ENCODE data around the gene ANK3. TPM values are rescaled to one million over a fixed set of nuclear protein-coding genes. Genes with fewer than 3 reads are reported as not detected.

The ANK3 gene
- polyA plus RNA-seq, 1 donor (not counting 4 experiments of a cell fraction or from before 2014, with no cell fraction given), result 8.3 TPM

- Histone ChIP-seq H2AFZ (ENCODE audit: control insufficient read depth, low read length) (no peak overlapping the region), H3K4me3 (ENCODE audit: control insufficient read depth in 2 of 3, extremely low read depth in 1 of 3, insufficient read depth in 2 of 3, low read depth in 1 of 3, low read length in 3 of 3) (no peak overlapping the region), H3K9me1 (ENCODE audit: control insufficient read depth, extremely low read depth, insufficient read depth, low read length) (peaks cover 2% of the 10 kb centered on the region), H3K27me3 (ENCODE audit: control insufficient read depth, extremely low read depth, insufficient read depth, low read length) (no peaks in the 10 kb centered on the region), H3K4me1 (ENCODE audit: control insufficient read depth, extremely low read depth, insufficient read depth, low read length) (peaks cover 30% of the 10 kb centered on the region), H3K27ac (ENCODE audit: control insufficient read depth, insufficient read depth, low read length) (no peak overlapping the region), H4K20me1 (ENCODE audit: control insufficient read depth, extremely low read depth, insufficient read depth, low read length) (no peaks in the 10 kb centered on the region), H3K4me2 (ENCODE audit: control insufficient read depth, extremely low read depth, insufficient read depth, low read depth, low read length) (no peak overlapping the region), H3K36me3 (ENCODE audit: control insufficient read depth in 2 of 2, extremely low read depth in 1 of 2, insufficient read depth in 2 of 2, low read length in 2 of 2) (no peaks in the 10 kb centered on the region), H3K9ac (ENCODE audit: control insufficient read depth, extremely low read depth, insufficient read depth, low read length) (no peak overlapping the region), H3K79me2 (ENCODE audit: control insufficient read depth, insufficient read depth, low read length) (no peaks in the 10 kb centered on the region), H3K9me3 (ENCODE audit: control insufficient read depth, low read depth, low read length) (no peaks in the 10 kb centered on the region)
- FAIRE-seq, result no peak
- TF ChIP-seq EZH2 (IDR thresholded peaks at IDR 0.05; ENCODE audit: low read length), result no peak
- TF ChIP-seq, protein P1, sequence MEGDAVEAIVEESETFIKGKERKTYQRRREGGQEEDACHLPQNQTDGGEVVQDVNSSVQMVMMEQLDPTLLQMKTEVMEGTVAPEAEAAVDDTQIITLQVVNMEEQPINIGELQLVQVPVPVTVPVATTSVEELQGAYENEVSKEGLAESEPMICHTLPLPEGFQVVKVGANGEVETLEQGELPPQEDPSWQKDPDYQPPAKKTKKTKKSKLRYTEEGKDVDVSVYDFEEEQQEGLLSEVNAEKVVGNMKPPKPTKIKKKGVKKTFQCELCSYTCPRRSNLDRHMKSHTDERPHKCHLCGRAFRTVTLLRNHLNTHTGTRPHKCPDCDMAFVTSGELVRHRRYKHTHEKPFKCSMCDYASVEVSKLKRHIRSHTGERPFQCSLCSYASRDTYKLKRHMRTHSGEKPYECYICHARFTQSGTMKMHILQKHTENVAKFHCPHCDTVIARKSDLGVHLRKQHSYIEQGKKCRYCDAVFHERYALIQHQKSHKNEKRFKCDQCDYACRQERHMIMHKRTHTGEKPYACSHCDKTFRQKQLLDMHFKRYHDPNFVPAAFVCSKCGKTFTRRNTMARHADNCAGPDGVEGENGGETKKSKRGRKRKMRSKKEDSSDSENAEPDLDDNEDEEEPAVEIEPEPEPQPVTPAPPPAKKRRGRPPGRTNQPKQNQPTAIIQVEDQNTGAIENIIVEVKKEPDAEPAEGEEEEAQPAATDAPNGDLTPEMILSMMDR (optimal IDR thresholded peaks at IDR 0.05 in 1 of 3, IDR thresholded peaks at IDR 0.05 in 1 of 3, conservative IDR thresholded peaks at IDR 0.05 in 1 of 3; ENCODE audit: extremely low read depth in 1 of 3, insufficient read depth in 2 of 3, low read length in 3 of 3), result no peak
- DNase-seq (ENCODE audit: low read depth, low spot score), result no peak
- dilution Hi-C loops (cut with MboI; ENCODE audit: extremely low pct_ligation_motif_present, low sequenced_read_pairs), result no loop called here
These were observed 74.4 kb downstream of the ANK3 start for GRCh38 chr10:60315311-60315710.

GRCh38 chr10:60314069-60314940 is 75.4 kb downstream of the ANK3 start:
- Histone ChIP-seq H3K4me1 (ENCODE audit: control insufficient read depth, extremely low read depth, insufficient read depth, low read length) (peaks cover 30% of the 10 kb centered on the region), H3K27me3 (ENCODE audit: control insufficient read depth, extremely low read depth, insufficient read depth, low read length) (no peaks in the 10 kb centered on the region), H4K20me1 (ENCODE audit: control insufficient read depth, extremely low read depth, insufficient read depth, low read length) (no peaks in the 10 kb centered on the region), H3K9me1 (ENCODE audit: control insufficient read depth, extremely low read depth, insufficient read depth, low read length) (peaks cover 2% of the 10 kb centered on the region), H3K9me3 (ENCODE audit: control insufficient read depth, low read depth, low read length) (no peaks in the 10 kb centered on the region), H3K4me3 (ENCODE audit: control insufficient read depth in 2 of 3, extremely low read depth in 1 of 3, insufficient read depth in 2 of 3, low read depth in 1 of 3, low read length in 3 of 3) (no peak overlapping the region), H3K36me3 (ENCODE audit: control insufficient read depth in 2 of 2, extremely low read depth in 1 of 2, insufficient read depth in 2 of 2, low read length in 2 of 2) (no peaks in the 10 kb centered on the region), H3K79me2 (ENCODE audit: control insufficient read depth, insufficient read depth, low read length) (no peaks in the 10 kb centered on the region), H3K27ac (ENCODE audit: control insufficient read depth, insufficient read depth, low read length) (no peak overlapping the region), H2AFZ (ENCODE audit: control insufficient read depth, low read length) (no peak overlapping the region), H3K9ac (ENCODE audit: control insufficient read depth, extremely low read depth, insufficient read depth, low read length) (no peak overlapping the region), H3K4me2 (ENCODE audit: control insufficient read depth, extremely low read depth, insufficient read depth, low read depth, low read length) (peak overlapping the region; percentile 3)
- FAIRE-seq, result peak; percentile 92
- dilution Hi-C loops (cut with MboI; ENCODE audit: extremely low pct_ligation_motif_present, low sequenced_read_pairs), result no loop called here
- TF ChIP-seq, protein P1 (optimal IDR thresholded peaks at IDR 0.05 in 1 of 3, IDR thresholded peaks at IDR 0.05 in 1 of 3, conservative IDR thresholded peaks at IDR 0.05 in 1 of 3; ENCODE audit: extremely low read depth in 1 of 3, insufficient read depth in 2 of 3, low read length in 3 of 3), result no peak
- no peak for TF ChIP-seq EZH2 (IDR thresholded peaks at IDR 0.05; ENCODE audit: low read length)
- DNase-seq (ENCODE audit: low read depth, low spot score), result peak; percentile 13

All from keratinocyte (primary cell).